Muscle of back (tissue), 11 donors: ENCODE results near the gene STC2. TPM values are rescaled to one million over a fixed set of nuclear protein-coding genes. Genes with fewer than 3 reads are reported as not detected.

Source experiments
- DNase-seq, 3 donors: peaks; one replicate each; pipeline versions ENCODE4 v3.0.0 to v3.0.0-alpha.2; 2013
- polyA plus RNA-seq, 10 donors: library from polyadenylated mRNA; unstranded; fragments of 120-200 nt; gene quantifications; one replicate each; pipeline ENCODE4 v1.2.1, GENCODE V29; 2013; ENCODE audit not compliant: insufficient read length in 10 of 10

Gene STC2
- polyA plus RNA-seq, 10 donors, result 3.4 to 11.0 (median 6.4) TPM

DNA sequence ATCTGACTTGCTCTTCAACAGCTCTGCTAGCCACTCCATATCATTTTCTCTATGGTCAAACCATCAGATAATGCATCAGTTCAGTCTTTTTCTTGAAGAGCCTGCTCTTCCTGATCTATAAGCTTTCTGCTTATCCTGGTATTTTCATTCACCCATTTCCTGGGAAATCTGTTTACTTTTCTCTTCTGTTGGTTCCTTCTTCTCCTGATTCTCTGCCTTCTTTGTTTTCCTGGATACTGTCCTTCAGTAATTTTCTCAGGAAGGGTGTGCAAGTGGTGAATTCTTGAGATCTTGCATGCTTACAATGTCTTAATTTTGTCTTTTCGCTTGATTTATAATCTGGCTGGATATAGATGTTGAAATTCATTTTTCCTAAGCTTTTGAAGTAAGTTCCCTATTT, 53.4 kb downstream of the STC2 start:
- no peak for DNase-seq

DNA sequence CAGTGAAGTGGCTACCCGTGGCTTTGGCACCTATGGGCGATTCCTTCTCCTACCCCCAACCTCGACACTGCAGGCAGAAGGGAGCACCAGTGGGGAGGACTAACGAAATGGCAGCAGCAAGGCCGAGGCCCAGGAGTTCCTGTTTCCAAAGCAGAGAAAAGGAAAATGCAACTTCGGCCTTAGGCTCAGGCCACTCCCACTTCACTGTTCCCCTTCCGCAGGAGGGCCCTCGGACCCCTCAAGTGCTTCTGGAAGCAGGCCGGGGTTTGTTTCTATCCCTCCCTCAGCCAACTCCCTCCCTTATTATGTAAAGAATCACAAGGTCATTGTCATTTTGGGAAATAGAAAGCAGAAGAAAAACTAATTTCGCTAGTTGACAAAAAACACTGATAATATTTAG, 56.8 kb downstream of the STC2 start:
- DNase-seq, result no peak

DNA sequence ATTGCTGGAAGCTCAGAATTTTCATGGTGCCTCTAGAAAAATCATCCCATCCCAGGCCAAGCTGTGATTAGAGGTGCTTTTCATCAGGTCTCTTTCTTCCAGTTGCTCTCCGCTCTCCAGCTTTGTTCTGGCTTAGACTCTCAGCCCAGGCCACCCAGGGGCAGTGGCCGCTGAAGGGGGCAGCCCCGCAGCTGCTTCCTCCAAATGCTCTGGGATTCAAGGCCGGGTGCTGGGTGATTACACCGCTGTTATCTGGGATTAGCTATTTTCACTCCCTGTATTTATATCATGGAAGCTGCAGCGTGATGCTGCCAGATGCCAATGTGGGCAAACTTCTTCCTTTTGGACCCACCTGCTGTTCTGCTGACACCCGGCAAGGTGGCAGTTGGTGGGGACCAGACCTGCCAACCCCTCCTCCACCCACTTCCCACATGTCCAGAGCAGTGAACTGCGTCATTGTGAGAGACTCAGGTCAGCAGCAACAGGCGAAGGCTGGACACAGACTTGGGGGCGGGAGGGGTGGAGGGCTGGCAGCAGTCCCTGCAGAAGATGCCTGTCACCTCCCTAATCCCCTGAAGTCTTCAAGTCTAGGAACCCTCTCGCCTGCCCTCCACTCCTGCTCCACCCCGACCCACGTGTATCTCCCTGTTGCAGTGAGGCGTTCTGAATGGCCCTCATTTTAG, 59.3 kb downstream of the STC2 start:
- no peak for DNase-seq

DNA sequence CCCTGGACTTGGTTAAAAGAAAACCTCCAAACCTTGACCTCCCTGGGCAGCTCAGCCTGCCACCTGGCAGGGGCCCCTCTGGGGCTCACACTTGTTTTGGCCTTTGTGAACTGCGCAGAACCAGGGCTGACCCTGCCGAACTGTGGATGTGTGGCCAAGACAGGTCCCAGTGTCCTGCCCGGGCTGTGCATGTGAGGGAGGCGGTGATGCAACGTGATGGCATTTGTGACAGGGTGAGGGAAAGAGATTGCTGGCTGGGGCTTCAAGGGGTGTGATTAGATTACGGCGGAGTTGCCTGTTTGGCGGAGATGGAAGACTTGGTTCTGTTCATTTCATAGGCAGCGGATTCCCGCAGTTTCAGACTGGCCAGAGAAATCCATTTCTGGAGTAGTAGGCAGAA, 62.8 kb downstream of the STC2 start:
- no peak for DNase-seq

Other genes starting within 250 kb of the STC2 start
- 10 to 100 TPM; 10.9 to 13.2 (median 12.4) TPM for gene BNIP1, start 183.9 kb downstream of the STC2 start, polyA plus RNA-seq
- not detected for gene NKX2-5, start 93.2 kb downstream of the STC2 start, polyA plus RNA-seq